ENCODE measurements around the gene CATSPER3. TPM values are rescaled to one million over a fixed set of nuclear protein-coding genes. Genes with fewer than 3 reads are reported as not detected.
"Not testable (repeated sequence)": the region's sequence is repeated elsewhere in the genome, so short reads cannot be mapped to it uniquely, and the experiment has no call there.

Gene CATSPER3
- total and polyA plus RNA-seq, 11 donors: 0.38 to 0.98 (median 0.61) TPM; not detected in 2

GRCh38 chr5:134993161-134993560 is 25.5 kb downstream of the CATSPER3 start:
- H3K4me3 ChIP-seq: no peak overlapping the region
- no peaks in the 10 kb centered on the region for H3K27me3 ChIP-seq
- H3K9me3 ChIP-seq: peaks cover 0 to 9% (median 0%) of the 10 kb centered on the region in 12 donors
- peak in 1 of 4 donors; percentile 42 for ATAC-seq
- intact Hi-C loops (cut with DNase I): no loop called here
- H3K4me1 ChIP-seq: peaks cover 0 to 7% (median 0%) of the 10 kb centered on the region in 12 donors
- TF ChIP-seq CTCF (IDR thresholded peaks at IDR 0.05) (no peak), POLR2A (IDR thresholded peaks at IDR 0.05) (no peak)
- H3K36me3 ChIP-seq: no peaks in the 10 kb centered on the region
- DNase-seq: no peak
- H3K27ac ChIP-seq: no peak overlapping the region
- WGBS, 4 donors: 93 to 96% (median 94%) methylated on average over 2 of the region's 2 CpGs

GRCh38 chr5:134994560-134995156 is 27.0 kb downstream of the CATSPER3 start:
- Histone ChIP-seq H3K4me3 (no peak overlapping the region), H3K36me3 (no peaks in the 10 kb centered on the region), H3K4me1 (peaks cover 0 to 7% (median 0%) of the 10 kb centered on the region in 12 donors), H3K27ac (no peak overlapping the region), H3K9me3 (peaks cover 0 to 9% (median 0%) of the 10 kb centered on the region in 12 donors), H3K27me3 (no peaks in the 10 kb centered on the region)
- DNase-seq (no peak), ATAC-seq (no peak)
- WGBS, 4 donors: 61 to 70% (median 66%) methylated on average over 2 of the region's 2 CpGs
- intact Hi-C loops (cut with DNase I): no loop called here
- TF ChIP-seq POLR2A (IDR thresholded peaks at IDR 0.05): no peak
- TF ChIP-seq CTCF (IDR thresholded peaks at IDR 0.05): no peak

GRCh38 chr5:134995850-134996402 is 28.2 kb downstream of the CATSPER3 start:
- intact Hi-C loops (cut with DNase I): no loop called here
- no peaks in the 10 kb centered on the region for H3K27me3 ChIP-seq
- DNase-seq (no peak), ATAC-seq (no peak)
- H3K27ac ChIP-seq: no peak overlapping the region
- H3K4me1 ChIP-seq: peaks cover 0 to 7% (median 0%) of the 10 kb centered on the region in 12 donors
- peaks cover 0 to 8% (median 0%) of the 10 kb centered on the region in 12 donors for H3K9me3 ChIP-seq
- WGBS, 4 donors: 86 to 95% (median 90%) methylated on average over 8 of the region's 8 CpGs
- H3K36me3 ChIP-seq: no peaks in the 10 kb centered on the region
- no peak overlapping the region for H3K4me3 ChIP-seq
- TF ChIP-seq CTCF (IDR thresholded peaks at IDR 0.05) (no peak), POLR2A (IDR thresholded peaks at IDR 0.05) (no peak)

GRCh38 chr5:134997015-134997414 is 29.3 kb downstream of the CATSPER3 start:
- H3K9me3 ChIP-seq: peaks cover 0 to 2% (median 0%) of the 10 kb centered on the region in 12 donors
- peaks cover 0 to 7% (median 0%) of the 10 kb centered on the region in 12 donors for H3K4me1 ChIP-seq
- no peaks in the 10 kb centered on the region for H3K36me3 ChIP-seq
- H3K4me3 ChIP-seq: no peak overlapping the region
- H3K27me3 ChIP-seq: no peaks in the 10 kb centered on the region
- TF ChIP-seq CTCF (IDR thresholded peaks at IDR 0.05) (no peak), POLR2A (IDR thresholded peaks at IDR 0.05) (no peak)
- 74 to 84% (median 80%) methylated on average over 8 to 11 of the region's 11 CpGs for WGBS, 4 donors
- no peak overlapping the region for H3K27ac ChIP-seq
- no peak for DNase-seq
- ATAC-seq: peak in 1 of 4 donors; percentile 22
- intact Hi-C loops (cut with DNase I): no loop called here

GRCh38 chr5:134998068-134998467 is 30.4 kb downstream of the CATSPER3 start:
- H3K9me3 ChIP-seq; H3K36me3 ChIP-seq; H3K4me1 ChIP-seq; H3K27me3 ChIP-seq; intact Hi-C loops (cut with DNase I); ATAC-seq; H3K4me3 ChIP-seq; DNase-seq; H3K27ac ChIP-seq: not testable (repeated sequence)
- WGBS, 4 donors: 85 to 95% (median 89%) methylated on average over 5 of the region's 5 CpGs

Data from heart left ventricle (tissue), 16 donors.